Tibial nerve (tissue), 4 donors: ENCODE results near the gene PRDX4. TPM values are rescaled to one million over a fixed set of nuclear protein-coding genes. Genes with fewer than 3 reads are reported as not detected.
"Not testable (repeated sequence)": the region's sequence is repeated elsewhere in the genome, so short reads cannot be mapped to it uniquely, and the experiment has no call there.

Source experiments
- DNase-seq, 2 donors: peaks; one replicate each; pipeline ENCODE4 v3.0.0-alpha.2; 2019; ENCODE audit warnings: low spot score in 2 of 2
- H3K27ac ChIP-seq, 4 donors: fragments of 200-600 bp; sonication (generic) in 3 of 4; one replicate each; pipeline ENCODE4 v1.5.1; 2017 to 2019; ENCODE audit warnings: mild to moderate bottlenecking in 1 of 4
- H3K27me3 ChIP-seq, 2 donors: fragments of 200-600 bp; sonication (generic) in 1 of 2; one replicate each; pipeline versions ENCODE4 v1.5.1 to v1.6.0; 2017 to 2019
- H3K36me3 ChIP-seq, 3 donors: fragments of 200-600 bp; sonication (generic); one replicate each; pipeline ENCODE4 v1.5.1; 2018 to 2019
- H3K4me1 ChIP-seq, 4 donors: fragments of 200-600 bp; sonication (generic) in 3 of 4; one replicate each; pipeline ENCODE4 v1.5.1; 2017 to 2019
- H3K4me3 ChIP-seq, 4 donors: fragments of 200-600 bp; sonication (generic) in 3 of 4; one replicate each; pipeline ENCODE4 v1.5.1; 2017 to 2019; ENCODE audit warnings: mild to moderate bottlenecking in 1 of 4, moderate library complexity in 1 of 4
- H3K9me3 ChIP-seq, 4 donors: fragments of 200-600 bp; sonication (generic) in 3 of 4; one replicate each; pipeline ENCODE4 v1.5.1; 2017 to 2019
- EP300 ChIP-seq, 2 donors: sonication (generic); formaldehyde crosslinking; IDR thresholded peaks; one replicate each; pipeline ENCODE4 v1.6.1; 2017; ENCODE audit warnings: antibody characterized with exemption in 2 of 2, mild to moderate bottlenecking in 1 of 2
- POLR2A ChIP-seq, 2 donors: fragments of 450-650 bp; IDR thresholded peaks; one replicate each; pipeline ENCODE4 v1.6.1; 2017; ENCODE audit warnings: antibody characterized with exemption in 2 of 2, mild to moderate bottlenecking in 2 of 2, moderate library complexity in 2 of 2
- WGBS, 2 donors: methylation state at CpG; one replicate each; pipeline ENCODE4 v1.1.5; 2018; 5-methylcytosine and 5-hydroxymethylcytosine counted together
- total RNA-seq, 4 donors: library from RNA; depleted of rRNA; stranded (reverse); fragments of >200 nt; gene quantifications; one replicate each; pipeline ENCODE4 v1.1.0, GENCODE V29; 2016
- TF ChIP-seq, protein P1 (sequence below), 5 experiments: fragments of 200-600 bp in 3 of 5; fragments of 450-650 bp in 2 of 5; sonication (generic) in 3 of 5; IDR thresholded peaks; one replicate each; pipeline ENCODE4 v1.5.1; 2016 to 2019; ENCODE audit warnings: antibody characterized with exemption in 5 of 5, mild to moderate bottlenecking in 3 of 5, moderate library complexity in 2 of 5

PRDX4 gene
- total RNA-seq, 4 donors from 2014 or later: 108 to 175 (median 118) TPM

DNA sequence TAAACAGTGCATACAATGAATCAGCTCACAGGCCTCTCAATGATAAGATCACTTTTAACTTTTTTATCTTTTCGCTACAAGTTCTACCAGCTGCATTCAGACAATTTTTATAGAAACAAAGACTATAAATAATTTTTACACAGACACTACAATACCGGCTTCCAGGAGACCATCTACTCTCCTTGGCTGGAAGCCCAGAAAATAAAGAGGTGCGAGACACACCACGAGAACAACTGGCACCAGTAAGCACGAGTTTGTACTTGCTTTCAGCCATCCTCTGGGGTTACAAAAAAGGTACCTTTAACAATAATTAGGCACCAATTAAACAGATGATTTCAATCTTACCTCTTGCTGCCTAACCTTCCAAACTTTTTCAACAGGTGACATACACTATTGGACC lies 11.2 kb upstream of the PRDX4 start:
- Histone ChIP-seq H3K27me3 (no peaks in the 10 kb centered on the region), H3K36me3 (no peaks in the 10 kb centered on the region), H3K27ac (no peak overlapping the region), H3K9me3 (no peaks in the 10 kb centered on the region), H3K4me3 (no peak overlapping the region), H3K4me1 (no peaks in the 10 kb centered on the region)
- no peak for DNase-seq
- 55 to 64% methylated on average over 5 of the region's 5 CpGs for WGBS, 2 donors
- TF ChIP-seq EP300 (IDR thresholded peaks at IDR 0.05) (no peak), POLR2A (IDR thresholded peaks at IDR 0.05) (no peak)
- TF ChIP-seq, protein P1, sequence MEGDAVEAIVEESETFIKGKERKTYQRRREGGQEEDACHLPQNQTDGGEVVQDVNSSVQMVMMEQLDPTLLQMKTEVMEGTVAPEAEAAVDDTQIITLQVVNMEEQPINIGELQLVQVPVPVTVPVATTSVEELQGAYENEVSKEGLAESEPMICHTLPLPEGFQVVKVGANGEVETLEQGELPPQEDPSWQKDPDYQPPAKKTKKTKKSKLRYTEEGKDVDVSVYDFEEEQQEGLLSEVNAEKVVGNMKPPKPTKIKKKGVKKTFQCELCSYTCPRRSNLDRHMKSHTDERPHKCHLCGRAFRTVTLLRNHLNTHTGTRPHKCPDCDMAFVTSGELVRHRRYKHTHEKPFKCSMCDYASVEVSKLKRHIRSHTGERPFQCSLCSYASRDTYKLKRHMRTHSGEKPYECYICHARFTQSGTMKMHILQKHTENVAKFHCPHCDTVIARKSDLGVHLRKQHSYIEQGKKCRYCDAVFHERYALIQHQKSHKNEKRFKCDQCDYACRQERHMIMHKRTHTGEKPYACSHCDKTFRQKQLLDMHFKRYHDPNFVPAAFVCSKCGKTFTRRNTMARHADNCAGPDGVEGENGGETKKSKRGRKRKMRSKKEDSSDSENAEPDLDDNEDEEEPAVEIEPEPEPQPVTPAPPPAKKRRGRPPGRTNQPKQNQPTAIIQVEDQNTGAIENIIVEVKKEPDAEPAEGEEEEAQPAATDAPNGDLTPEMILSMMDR (IDR thresholded peaks at IDR 0.05): no peak

DNA sequence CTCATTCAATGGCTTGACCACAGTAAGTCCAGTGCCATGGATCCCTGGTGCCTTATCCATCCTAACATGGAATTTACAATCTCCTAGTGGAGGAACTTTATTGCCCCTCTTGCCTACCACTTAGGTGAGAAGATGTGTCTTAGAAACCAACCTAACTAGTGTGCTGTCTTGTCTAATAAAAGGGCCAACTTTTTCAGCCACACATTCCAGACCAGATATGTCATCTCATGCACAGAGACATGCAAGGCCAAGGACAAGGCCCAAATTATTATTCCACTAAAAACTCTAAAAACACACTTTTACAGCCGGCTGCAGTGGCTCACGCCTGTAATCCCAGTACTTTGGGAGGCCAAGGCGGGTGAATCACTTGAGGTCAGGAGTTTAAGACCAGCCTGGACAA lies 10.6 kb upstream of the PRDX4 start:
- Histone ChIP-seq H3K9me3 (no peaks in the 10 kb centered on the region), H3K4me3 (no peak overlapping the region), H3K36me3 (no peaks in the 10 kb centered on the region), H3K4me1 (no peaks in the 10 kb centered on the region), H3K27ac (no peak overlapping the region), H3K27me3 (no peaks in the 10 kb centered on the region)
- TF ChIP-seq EP300 (IDR thresholded peaks at IDR 0.05) (no peak), POLR2A (IDR thresholded peaks at IDR 0.05) (no peak)
- TF ChIP-seq, protein P1 (IDR thresholded peaks at IDR 0.05): no peak
- no peak for DNase-seq
- WGBS, 2 donors: 63 to 68% methylated on average over 3 of the region's 3 CpGs

DNA sequence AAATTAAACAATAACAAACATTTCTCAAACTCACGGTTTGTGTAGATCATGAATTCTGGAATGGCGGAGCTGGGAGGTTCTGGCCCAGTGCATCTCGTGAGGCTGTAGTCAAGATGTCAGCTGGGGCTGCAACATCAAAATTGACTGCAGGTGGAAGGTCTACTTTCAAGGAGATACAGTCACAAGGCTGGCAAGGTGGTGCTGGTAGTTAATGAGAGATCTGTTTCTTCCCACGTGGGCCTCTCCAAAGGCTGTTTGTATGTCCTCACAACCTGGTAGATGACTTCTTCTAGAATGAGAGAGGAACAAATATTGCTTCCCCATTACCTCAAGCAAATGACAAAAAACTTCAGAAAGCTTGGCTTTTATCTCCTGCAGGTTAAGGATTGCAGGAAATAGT lies 8.0 kb upstream of the PRDX4 start:
- Histone ChIP-seq H3K9me3 (no peaks in the 10 kb centered on the region), H3K4me1 (no peaks in the 10 kb centered on the region), H3K27ac (no peak overlapping the region), H3K4me3 (no peak overlapping the region), H3K36me3 (no peaks in the 10 kb centered on the region), H3K27me3 (no peaks in the 10 kb centered on the region)
- TF ChIP-seq, protein P1 (IDR thresholded peaks at IDR 0.05): no peak
- TF ChIP-seq POLR2A (IDR thresholded peaks at IDR 0.05): no peak
- no peak for TF ChIP-seq EP300 (IDR thresholded peaks at IDR 0.05)
- WGBS, 2 donors: 74 to 84% methylated on average over 4 of the region's 4 CpGs
- DNase-seq: no peak

DNA sequence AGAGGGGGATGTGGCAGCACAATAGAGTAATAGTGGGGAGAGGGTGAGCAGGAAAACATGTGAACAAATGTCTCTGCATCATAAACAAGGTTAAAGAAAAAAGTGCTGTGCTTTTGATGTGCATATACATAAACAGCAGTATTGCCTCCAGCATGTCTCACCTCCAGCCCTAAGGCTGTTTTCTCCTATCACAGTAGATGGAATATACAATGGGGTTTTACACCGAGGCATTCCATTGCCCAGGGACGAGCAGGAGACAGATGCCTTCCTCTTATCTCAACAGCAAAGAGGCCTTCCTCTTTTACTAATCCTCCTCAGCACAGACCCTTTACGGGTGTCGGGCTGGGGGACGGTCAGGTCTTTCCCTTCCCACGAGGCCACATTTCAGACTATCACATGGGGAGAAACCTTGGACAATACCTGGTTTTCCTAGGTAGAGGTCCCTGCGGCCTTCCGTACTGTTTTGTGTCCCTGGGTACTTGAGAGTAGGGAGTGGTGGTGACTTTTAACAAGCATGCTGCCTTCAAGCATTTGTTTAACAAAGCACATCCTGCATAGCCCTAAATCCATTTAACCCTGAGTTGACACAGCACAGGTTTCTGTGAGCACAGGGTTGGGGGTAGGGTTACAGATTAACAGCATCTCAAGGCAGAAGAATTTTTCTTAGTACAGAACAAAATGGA lies 7.1 kb upstream of the PRDX4 start:
- not testable (repeated sequence) for H3K4me1 ChIP-seq, H3K36me3 ChIP-seq, H3K4me3 ChIP-seq, H3K9me3 ChIP-seq, DNase-seq, H3K27ac ChIP-seq, H3K27me3 ChIP-seq
- WGBS, 2 donors: 39 to 58% methylated on average over 6 to 8 of the region's 8 CpGs

DNA sequence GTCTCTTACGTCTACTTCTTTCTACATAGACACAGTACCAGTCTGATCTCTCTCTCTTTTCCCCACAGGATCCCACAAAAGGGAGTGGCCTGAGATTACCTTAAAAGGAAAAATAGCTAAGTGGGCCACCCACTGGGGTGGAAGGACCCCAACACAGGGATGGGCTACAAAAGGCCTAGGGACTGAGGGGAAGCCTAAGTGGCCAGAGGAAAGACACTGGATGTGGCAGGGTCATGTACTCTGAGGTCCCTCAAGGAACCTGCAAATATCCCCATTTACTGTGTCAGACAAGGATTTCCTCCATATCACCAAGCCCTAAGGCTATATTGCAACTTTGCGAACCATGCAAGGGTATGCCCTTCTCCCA lies 6.5 kb upstream of the PRDX4 start:
- H3K27ac ChIP-seq: no peak overlapping the region
- no peak overlapping the region for H3K4me3 ChIP-seq
- TF ChIP-seq EP300 (IDR thresholded peaks at IDR 0.05) (no peak), POLR2A (IDR thresholded peaks at IDR 0.05) (no peak)
- TF ChIP-seq, protein P1 (IDR thresholded peaks at IDR 0.05): no peak
- no peaks in the 10 kb centered on the region for H3K36me3 ChIP-seq
- no peaks in the 10 kb centered on the region for H3K9me3 ChIP-seq
- H3K27me3 ChIP-seq: no peaks in the 10 kb centered on the region
- WGBS, 2 donors: 95 to 97% methylated on average over 2 of the region's 2 CpGs
- DNase-seq: no peak
- no peaks in the 10 kb centered on the region for H3K4me1 ChIP-seq

DNA sequence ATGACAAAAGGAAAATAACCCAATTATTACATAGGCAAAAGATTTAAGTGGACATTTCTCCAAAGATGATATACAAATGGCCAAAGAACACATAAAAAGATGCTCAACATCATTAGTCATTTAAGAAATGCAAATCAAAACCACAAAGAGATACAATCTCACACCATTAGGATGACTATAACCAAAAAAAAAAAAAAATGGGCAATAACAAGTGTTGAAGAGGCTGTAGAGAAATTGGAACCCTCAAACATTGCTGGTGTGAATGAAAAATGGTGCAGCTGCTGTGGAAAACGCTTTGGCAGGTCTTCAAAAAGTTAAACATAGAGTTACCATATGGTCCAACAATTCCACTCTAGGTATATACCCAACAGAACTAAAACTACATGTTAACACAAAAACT lies 5.6 kb upstream of the PRDX4 start:
- H3K36me3 ChIP-seq: no peaks in the 10 kb centered on the region
- no peaks in the 10 kb centered on the region for H3K27me3 ChIP-seq
- H3K4me1 ChIP-seq: peaks cover 0 to 2% (median 0%) of the 10 kb centered on the region in 4 donors
- H3K4me3 ChIP-seq: no peak overlapping the region
- no peaks in the 10 kb centered on the region for H3K9me3 ChIP-seq
- 43 to 75% methylated on average over 1 of the region's 1 CpG for WGBS, 2 donors
- no peak for DNase-seq
- TF ChIP-seq POLR2A (IDR thresholded peaks at IDR 0.05): no peak
- TF ChIP-seq, protein P1 (IDR thresholded peaks at IDR 0.05): no peak
- TF ChIP-seq EP300 (IDR thresholded peaks at IDR 0.05): no peak
- no peak overlapping the region for H3K27ac ChIP-seq
